Ishikawa (cell line): Measurements from ENCODE around the gene SLC22A8.

Experiments
- CEBPB ChIP-seq: IDR thresholded peaks from 2 replicates; pipeline ENCODE4 v1.6.1; 2012
- CREB1 ChIP-seq: IDR thresholded peaks from 2 replicates; pipeline ENCODE4 v1.6.1; 2012; ENCODE audit warnings: low read depth
- EGR1 ChIP-seq: IDR thresholded peaks from 2 replicates; pipeline ENCODE4 v1.6.1; 2012
- EP300 ChIP-seq: IDR thresholded peaks from 2 replicates; pipeline ENCODE4 v1.6.1; 2012; ENCODE audit warnings: borderline replicate concordance
- FOXM1 ChIP-seq: IDR thresholded peaks from 2 replicates; pipeline ENCODE4 v1.6.1; 2012; ENCODE audit warnings: low read depth, borderline replicate concordance
- MAX ChIP-seq: IDR thresholded peaks from 2 replicates; pipeline ENCODE4 v1.6.1; 2012
- NFIC ChIP-seq: IDR thresholded peaks from 2 replicates; pipeline ENCODE4 v1.6.1; 2012
- RAD21 ChIP-seq: IDR thresholded peaks from 2 replicates; pipeline ENCODE4 v1.6.1; 2012; ENCODE audit warnings: low read depth
- REST ChIP-seq: IDR thresholded peaks from 2 replicates; pipeline ENCODE4 v1.6.1; 2012; ENCODE audit warnings: low read depth, mild to moderate bottlenecking
- TAF1 ChIP-seq: IDR thresholded peaks from 2 replicates; pipeline ENCODE4 v1.6.1; 2012; ENCODE audit warnings: low read depth, mild to moderate bottlenecking
- TCF12 ChIP-seq: IDR thresholded peaks from 2 replicates; pipeline ENCODE4 v1.6.1; 2012; ENCODE audit warnings: low read depth
- TEAD4 ChIP-seq: IDR thresholded peaks from 2 replicates; pipeline ENCODE4 v1.6.1; 2012
- USF1 ChIP-seq: IDR thresholded peaks from 2 replicates; pipeline ENCODE4 v1.6.1; 2012
- YY1 ChIP-seq: IDR thresholded peaks from 2 replicates; pipeline ENCODE4 v1.6.1; 2012; ENCODE audit warnings: low read depth
- ZBTB7A ChIP-seq: IDR thresholded peaks from 2 replicates; pipeline ENCODE4 v1.6.1; 2012; ENCODE audit warnings: low read depth

Gene SLC22A8

GRCh38 chr11:62959422-62959980, 56.1 kb downstream of the SLC22A8 start:
- TF ChIP-seq TEAD4 = no peak
- no peak for TF ChIP-seq ZBTB7A
- no peak for TF ChIP-seq TCF12
- TF ChIP-seq USF1 = no peak
- no peak for TF ChIP-seq MAX
- TF ChIP-seq FOXM1 = no peak
- no peak for TF ChIP-seq EP300
- TF ChIP-seq REST = no peak

DNA sequence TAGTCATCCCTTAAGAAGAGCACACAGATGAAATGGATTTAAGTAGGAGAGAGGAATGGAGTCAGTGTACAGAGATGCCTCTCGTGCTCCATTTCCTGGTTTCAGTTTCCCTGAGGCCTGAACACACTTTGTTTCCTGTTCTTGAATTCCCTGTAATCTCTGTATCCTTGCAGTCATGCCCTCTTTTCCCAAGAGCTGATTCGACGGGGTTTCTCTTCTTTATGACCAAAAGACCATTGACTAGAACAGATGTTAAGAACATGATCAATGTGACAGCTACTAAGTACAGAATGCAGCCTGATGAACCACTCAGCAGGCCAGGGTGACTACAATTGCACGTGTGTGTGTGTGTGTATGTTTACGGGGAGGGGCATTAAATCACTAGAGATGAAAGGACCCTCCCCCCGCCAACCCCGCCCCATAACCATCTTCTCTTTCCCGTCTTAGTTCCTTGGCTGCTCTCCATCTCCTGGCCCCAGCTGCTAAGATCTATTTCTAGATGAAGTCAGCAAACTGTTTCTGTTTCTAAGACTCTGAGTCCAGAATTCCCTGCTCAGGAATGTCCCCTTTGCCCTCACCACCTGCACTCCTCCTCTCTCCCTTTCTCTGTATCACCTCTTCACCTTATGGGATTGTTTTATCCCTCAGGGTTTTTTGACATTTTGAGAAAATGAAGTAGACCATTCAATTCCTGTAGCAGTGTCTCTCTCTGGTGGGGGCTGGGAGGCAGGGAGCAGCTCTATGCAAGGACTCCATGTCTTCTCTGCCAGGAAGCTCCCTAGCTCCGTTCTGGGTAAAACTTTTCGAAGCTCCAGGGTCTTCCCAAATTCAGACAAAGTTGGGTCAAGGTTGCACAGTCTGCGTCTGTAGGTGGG, 56.9 kb downstream of the SLC22A8 start:
- TF ChIP-seq FOXM1 (no peak), EP300 (no peak), USF1 (no peak), TAF1 (no peak), TCF12 (no peak), MAX (no peak), EGR1 (no peak)

GRCh38 chr11:62957147-62957546, 58.5 kb downstream of the SLC22A8 start:
- TF ChIP-seq CEBPB (no peak), FOXM1 (no peak), RAD21 (no peak), NFIC (no peak), TEAD4 (no peak), USF1 (no peak), TAF1 (no peak), ZBTB7A (no peak)

GRCh38 chr11:62954478-62954877, 61.2 kb downstream of the SLC22A8 start:
- TF ChIP-seq REST = no peak
- TF ChIP-seq USF1 = peak; percentile 64
- no peak for TF ChIP-seq YY1
- TF ChIP-seq CEBPB = no peak
- TF ChIP-seq TAF1 = no peak
- TF ChIP-seq MAX = no peak

DNA sequence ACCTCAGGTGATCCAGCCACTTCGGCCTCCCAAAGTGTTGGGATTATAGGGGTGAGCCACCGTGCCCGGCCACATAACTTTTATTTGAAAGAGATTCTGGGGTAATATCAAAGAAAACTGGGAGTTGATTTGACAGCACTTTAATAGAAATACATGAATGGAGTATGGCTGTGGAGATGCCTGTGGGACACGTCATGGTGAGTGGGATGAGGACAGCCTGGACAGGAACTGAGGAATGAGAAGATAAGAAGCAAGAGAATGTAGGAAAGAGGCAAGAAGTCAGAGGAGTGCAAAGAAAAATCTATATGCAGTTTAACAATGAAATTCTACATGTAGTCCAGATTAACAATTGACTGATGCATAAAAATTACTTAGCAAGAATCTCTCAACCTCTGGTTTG, 61.8 kb downstream of the SLC22A8 start:
- TF ChIP-seq REST (no peak), TCF12 (no peak), CREB1 (no peak)
